Measurements from ENCODE around the gene DLGAP1.

DLGAP1 gene

DNA sequence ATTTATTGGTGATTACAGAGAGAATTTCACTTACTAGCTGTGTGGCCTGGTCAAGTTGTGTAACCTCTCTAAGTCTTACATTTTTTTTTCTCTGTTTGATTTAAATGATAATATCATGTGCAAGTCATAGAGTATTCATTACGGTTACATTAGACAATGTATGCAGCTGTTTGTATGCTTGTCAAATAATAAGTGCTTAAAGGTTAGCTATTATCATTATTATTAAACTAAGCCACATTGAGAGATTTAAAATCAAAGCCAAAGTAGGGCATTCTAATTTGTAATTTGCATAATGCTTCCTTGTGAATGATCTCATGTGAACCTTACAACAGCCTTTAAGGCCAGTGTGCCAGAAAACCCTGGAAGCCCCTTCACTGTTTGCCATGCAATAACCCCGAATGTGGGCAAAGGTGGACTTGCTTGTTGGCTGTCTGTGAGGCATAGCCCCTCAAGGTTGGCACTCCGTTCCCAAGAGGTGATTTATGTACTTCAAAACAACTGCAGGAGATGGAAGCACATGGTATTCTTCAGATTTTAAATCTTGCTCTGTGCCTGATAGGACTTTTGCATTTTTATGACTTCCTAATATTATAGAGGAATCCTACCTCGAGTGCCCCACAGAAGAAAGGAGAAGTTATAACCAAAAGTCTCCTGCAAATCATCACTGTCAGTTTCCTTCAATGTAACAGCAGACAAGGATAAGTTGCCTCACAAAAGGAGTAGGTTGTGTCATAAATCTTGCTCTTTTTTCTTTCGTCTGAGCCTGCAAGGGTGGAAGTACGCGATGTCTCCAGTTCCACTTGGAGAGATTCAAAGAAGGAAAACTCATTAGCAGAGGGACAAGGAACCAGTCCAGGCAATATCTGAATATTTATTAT, 733.1 kb downstream of the DLGAP1 start:
- TF ChIP-seq, protein P1, sequence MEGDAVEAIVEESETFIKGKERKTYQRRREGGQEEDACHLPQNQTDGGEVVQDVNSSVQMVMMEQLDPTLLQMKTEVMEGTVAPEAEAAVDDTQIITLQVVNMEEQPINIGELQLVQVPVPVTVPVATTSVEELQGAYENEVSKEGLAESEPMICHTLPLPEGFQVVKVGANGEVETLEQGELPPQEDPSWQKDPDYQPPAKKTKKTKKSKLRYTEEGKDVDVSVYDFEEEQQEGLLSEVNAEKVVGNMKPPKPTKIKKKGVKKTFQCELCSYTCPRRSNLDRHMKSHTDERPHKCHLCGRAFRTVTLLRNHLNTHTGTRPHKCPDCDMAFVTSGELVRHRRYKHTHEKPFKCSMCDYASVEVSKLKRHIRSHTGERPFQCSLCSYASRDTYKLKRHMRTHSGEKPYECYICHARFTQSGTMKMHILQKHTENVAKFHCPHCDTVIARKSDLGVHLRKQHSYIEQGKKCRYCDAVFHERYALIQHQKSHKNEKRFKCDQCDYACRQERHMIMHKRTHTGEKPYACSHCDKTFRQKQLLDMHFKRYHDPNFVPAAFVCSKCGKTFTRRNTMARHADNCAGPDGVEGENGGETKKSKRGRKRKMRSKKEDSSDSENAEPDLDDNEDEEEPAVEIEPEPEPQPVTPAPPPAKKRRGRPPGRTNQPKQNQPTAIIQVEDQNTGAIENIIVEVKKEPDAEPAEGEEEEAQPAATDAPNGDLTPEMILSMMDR (IDR thresholded peaks at IDR 0.05; ENCODE audit: borderline replicate concordance, insufficient read depth, low read depth, low read length), result no peak
- no peak overlapping the region for H3K4me3 ChIP-seq (ENCODE audit: low read depth, low read length)

DNA sequence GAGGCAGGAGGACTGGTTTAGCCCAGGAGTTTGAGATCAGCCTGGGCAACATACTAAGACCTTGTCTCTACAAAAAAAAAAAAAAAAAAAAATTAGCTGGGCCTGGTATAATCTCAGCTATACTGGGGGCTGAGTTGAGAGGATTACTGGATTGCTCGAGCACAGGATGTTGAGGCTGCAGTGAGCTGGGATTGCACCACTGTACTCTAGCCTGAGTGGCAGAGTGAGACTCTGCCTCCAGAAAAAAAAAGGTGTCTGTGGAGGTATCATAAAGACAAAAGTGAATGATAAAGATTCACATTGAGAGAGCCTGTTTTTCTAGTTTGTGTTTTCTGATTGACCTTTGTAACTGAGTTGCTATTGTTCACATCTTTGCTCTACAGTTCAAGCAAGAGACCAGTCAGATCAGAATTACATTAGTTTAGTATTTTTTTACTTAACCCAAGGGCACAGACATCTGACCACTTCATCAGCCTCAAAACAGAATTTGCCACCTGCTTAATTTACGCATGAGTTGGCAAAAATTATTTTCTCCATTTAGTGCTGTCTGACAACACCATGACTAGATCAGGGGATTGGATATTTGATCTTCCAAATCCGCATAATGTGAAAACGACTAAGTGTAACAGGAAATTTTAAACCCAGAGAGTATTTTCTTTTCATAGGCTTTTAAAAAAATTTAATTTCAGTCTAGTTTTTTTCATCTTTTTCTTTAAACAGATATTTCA, 734.1 kb downstream of the DLGAP1 start:
- TF ChIP-seq, protein P1 (IDR thresholded peaks at IDR 0.05; ENCODE audit: borderline replicate concordance, insufficient read depth, low read depth, low read length), result no peak
- H3K4me3 ChIP-seq (ENCODE audit: low read depth, low read length), result no peak overlapping the region

DNA sequence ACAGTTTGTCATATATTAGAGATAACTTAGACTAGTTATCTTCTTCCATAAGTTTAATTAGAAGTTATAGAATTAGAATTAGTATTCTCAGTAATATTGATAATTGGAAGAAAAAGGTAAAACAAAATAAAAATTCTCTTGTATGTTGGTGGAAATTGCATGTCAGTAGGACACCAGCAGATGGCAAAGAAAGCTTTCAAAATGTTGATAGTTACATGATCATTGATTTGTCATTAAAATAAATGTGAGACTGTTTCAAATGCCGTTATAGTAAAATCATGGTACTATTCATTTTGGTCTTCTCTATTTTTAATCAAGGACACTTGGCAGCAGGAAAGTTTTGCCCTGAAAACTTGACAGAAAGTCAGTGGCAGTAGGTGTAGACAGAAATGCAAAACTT, 734.9 kb downstream of the DLGAP1 start:
- no peak overlapping the region for H3K4me3 ChIP-seq (ENCODE audit: low read depth, low read length)
- TF ChIP-seq, protein P1 (IDR thresholded peaks at IDR 0.05; ENCODE audit: borderline replicate concordance, insufficient read depth, low read depth, low read length), result no peak

DNA sequence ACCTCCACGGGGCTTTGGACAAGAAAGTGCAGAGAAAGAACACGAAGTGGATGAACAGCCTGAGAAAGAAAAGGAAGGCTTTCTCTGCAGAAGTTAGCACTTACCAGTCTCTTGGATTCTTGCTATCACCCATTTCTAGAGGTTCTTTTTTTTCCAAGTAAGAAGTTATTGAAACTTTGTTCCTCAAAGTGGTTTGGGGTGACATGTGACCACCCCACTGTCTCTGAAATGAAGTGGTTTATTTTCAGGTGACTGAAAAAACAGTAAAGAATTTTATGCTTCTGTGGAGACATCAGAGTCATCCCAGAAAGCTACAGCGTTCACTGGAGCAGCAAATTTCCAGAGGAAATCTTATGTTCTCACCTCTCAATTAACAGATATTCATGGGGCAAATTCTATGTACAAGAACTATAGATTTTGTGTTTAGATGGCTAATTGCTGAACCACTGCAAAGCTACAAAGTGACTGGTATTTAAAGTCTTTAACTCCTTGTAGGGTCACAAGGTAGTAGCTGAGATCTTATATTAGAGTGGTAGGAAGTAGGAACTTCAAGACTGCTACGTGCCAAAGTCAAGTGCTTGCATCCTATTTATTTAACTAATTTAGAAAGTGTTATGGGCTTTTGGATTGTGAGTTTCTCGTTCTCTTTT, 737.6 kb downstream of the DLGAP1 start:
- no peak overlapping the region for H3K4me3 ChIP-seq (ENCODE audit: low read depth, low read length)

DNA sequence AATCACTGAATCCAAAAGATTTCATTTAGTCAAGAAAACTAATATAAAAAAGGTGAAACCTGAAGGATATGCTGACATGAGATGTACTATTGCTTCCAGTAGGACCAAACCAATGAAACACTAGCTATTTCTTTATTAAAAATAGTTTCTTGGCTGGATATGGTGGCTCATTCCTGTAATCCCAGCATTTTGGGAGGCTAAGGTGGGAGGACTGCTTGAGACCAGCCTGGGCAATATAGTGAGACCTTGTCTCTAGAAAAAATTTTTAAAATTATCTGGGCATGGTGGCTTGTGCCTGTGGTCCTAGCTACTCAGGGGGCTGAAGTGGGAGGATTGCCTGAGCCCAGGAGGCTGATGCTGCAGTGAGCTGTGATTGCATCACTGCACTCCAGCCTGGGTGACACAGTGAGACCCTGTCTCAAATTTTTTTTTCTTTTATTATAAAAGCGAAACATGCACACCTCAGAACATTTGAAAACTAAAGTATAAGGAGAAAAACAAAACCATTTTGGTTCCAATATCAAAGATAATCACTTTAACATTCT, 738.9 kb downstream of the DLGAP1 start:
- TF ChIP-seq, protein P1 (IDR thresholded peaks at IDR 0.05; ENCODE audit: borderline replicate concordance, insufficient read depth, low read depth, low read length), result no peak
- no peak overlapping the region for H3K4me3 ChIP-seq (ENCODE audit: low read depth, low read length)

More for the DNA sequence above, 737.6 kb downstream of the DLGAP1 start:
- TF ChIP-seq, protein P1 (IDR thresholded peaks at IDR 0.05; ENCODE audit: borderline replicate concordance, insufficient read depth, low read depth, low read length), result no peak

GRCh38 chr18:3715231-3716080, 739.7 kb downstream of the DLGAP1 start:
- TF ChIP-seq, protein P1 (IDR thresholded peaks at IDR 0.05; ENCODE audit: borderline replicate concordance, insufficient read depth, low read depth, low read length), result no peak
- no peak overlapping the region for H3K4me3 ChIP-seq (ENCODE audit: low read depth, low read length)

All from GM12875 (cell line).